Measurements from ENCODE around the gene DCAF11. TPM values are rescaled to one million over a fixed set of nuclear protein-coding genes. Genes with fewer than 3 reads are reported as not detected.

The DCAF11 gene
- total and polyA plus RNA-seq, 2 of the 13 experiments (the other 11 are each of a cell fraction or from before 2014, with no cell fraction given): 150 to 257 TPM

DNA sequence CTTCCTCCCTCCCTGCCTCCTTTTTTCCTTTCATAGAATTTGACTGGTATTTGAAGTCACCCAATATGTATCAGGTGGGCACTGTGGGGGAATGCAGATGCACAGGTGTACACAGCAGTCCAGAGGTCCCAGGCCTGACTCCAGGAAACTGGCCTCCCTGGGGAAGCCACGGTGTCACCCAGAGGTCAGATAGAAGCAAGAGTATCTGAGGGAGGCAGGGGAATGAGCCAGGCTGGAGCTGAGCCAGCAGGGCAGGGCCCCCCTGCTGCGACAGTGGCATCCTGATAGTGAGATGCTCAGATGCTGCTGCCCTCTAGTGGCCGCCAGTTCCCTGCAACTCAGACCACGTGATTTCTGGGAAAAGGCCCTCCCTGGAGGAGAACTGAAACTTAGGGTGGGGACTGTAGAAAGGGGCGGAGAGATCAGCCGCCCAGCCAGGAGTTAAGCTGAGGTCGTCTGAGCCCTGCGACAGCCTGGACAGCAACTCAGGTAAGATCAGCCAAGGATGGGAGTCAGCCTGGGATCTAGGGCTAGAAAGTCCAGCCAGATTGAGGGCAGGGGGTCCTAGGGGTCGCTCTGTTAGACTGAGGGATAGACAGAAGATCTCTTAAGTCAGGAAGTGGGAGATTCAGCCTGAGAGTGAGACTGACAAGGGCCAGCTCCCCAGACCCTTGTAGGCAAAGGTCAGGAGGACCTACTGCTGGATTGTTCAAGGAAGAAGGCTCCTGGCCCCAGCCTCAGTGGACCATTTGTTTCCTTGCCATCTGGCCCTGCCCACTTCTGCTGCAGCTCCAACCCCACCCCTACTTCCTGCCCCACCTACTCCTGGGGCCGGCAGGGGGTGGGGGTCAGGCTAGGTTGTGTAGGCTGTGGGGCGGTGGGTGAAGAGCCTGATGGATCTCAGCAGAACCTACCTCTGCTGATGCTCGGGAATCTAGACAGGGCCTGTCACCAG is 46.5 kb downstream of the DCAF11 start, which contains the start of gene IRF9 (continued):
- TF ChIP-seq TOPORS (CRISPR knock-in tag; IDR thresholded peaks at IDR 0.05): peak; percentile 28; the same call in 1 of the 2 replicates
- peak; percentile 99 for TF ChIP-seq ZNF747 (CRISPR knock-in tag; IDR thresholded peaks at IDR 0.05; ENCODE audit: borderline replicate concordance)
- TF ChIP-seq, protein P1, sequence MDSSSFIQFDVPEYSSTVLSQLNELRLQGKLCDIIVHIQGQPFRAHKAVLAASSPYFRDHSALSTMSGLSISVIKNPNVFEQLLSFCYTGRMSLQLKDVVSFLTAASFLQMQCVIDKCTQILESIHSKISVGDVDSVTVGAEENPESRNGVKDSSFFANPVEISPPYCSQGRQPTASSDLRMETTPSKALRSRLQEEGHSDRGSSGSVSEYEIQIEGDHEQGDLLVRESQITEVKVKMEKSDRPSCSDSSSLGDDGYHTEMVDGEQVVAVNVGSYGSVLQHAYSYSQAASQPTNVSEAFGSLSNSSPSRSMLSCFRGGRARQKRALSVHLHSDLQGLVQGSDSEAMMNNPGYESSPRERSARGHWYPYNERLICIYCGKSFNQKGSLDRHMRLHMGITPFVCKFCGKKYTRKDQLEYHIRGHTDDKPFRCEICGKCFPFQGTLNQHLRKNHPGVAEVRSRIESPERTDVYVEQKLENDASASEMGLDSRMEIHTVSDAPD (CRISPR knock-in tag; IDR thresholded peaks at IDR 0.05): peak; percentile 69; the same call in 1 of the 2 replicates
- TF ChIP-seq CBX2 (IDR thresholded peaks at IDR 0.05; ENCODE audit: low read depth, low read length): no peak
- no peak for TF ChIP-seq CBX2 (CRISPR knock-in tag; IDR thresholded peaks at IDR 0.05; ENCODE audit: low read depth)
- TF ChIP-seq ZNF605 (CRISPR knock-in tag; IDR thresholded peaks at IDR 0.05): peak; percentile 99
- peak; percentile 99 for TF ChIP-seq ELF3 (CRISPR knock-in tag; IDR thresholded peaks at IDR 0.05)
- TF ChIP-seq, protein P2, sequence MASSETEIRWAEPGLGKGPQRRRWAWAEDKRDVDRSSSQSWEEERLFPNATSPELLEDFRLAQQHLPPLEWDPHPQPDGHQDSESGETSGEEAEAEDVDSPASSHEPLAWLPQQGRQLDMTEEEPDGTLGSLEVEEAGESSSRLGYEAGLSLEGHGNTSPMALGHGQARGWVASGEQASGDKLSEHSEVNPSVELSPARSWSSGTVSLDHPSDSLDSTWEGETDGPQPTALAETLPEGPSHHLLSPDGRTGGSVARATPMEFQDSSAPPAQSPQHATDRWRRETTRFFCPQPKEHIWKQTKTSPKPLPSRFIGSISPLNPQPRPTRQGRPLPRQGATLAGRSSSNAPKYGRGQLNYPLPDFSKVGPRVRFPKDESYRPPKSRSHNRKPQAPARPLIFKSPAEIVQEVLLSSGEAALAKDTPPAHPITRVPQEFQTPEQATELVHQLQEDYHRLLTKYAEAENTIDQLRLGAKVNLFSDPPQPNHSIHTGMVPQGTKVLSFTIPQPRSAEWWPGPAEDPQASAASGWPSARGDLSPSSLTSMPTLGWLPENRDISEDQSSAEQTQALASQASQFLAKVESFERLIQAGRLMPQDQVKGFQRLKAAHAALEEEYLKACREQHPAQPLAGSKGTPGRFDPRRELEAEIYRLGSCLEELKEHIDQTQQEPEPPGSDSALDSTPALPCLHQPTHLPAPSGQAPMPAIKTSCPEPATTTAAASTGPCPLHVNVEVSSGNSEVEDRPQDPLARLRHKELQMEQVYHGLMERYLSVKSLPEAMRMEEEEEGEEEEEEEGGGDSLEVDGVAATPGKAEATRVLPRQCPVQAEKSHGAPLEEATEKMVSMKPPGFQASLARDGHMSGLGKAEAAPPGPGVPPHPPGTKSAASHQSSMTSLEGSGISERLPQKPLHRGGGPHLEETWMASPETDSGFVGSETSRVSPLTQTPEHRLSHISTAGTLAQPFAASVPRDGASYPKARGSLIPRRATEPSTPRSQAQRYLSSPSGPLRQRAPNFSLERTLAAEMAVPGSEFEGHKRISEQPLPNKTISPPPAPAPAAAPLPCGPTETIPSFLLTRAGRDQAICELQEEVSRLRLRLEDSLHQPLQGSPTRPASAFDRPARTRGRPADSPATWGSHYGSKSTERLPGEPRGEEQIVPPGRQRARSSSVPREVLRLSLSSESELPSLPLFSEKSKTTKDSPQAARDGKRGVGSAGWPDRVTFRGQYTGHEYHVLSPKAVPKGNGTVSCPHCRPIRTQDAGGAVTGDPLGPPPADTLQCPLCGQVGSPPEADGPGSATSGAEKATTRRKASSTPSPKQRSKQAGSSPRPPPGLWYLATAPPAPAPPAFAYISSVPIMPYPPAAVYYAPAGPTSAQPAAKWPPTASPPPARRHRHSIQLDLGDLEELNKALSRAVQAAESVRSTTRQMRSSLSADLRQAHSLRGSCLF (CRISPR knock-in tag; IDR thresholded peaks at IDR 0.05; ENCODE audit: borderline replicate concordance): no peak
- 0 out of 2 replicates have a peak, but pooled peaks have one; percentile 78 for TF ChIP-seq ZNF354B (CRISPR knock-in tag; IDR thresholded peaks at IDR 0.05)
- no peak for TF ChIP-seq ZNF577 (CRISPR knock-in tag; IDR thresholded peaks at IDR 0.05; ENCODE audit: borderline replicate concordance, low read depth)
- TF ChIP-seq ZNF33A (CRISPR knock-in tag; IDR thresholded peaks at IDR 0.05; ENCODE audit: borderline replicate concordance): no peak
- TF ChIP-seq ZNF234 (CRISPR knock-in tag; conservative IDR thresholded peaks at IDR 0.05): no peak
- peak; percentile 100 for TF ChIP-seq IRF2 (CRISPR knock-in tag; IDR thresholded peaks at IDR 0.05)
- no peak for TF ChIP-seq ADNP (CRISPR knock-in tag; IDR thresholded peaks at IDR 0.05)
- TF ChIP-seq MXI1 (IDR thresholded peaks at IDR 0.05; ENCODE audit: borderline replicate concordance, low read depth, low read length): peak; percentile 99
- TF ChIP-seq SRSF9 (IDR thresholded peaks at IDR 0.05; ENCODE audit: borderline replicate concordance, insufficient read depth, low read depth, low read length, poor library complexity, severe bottlenecking): no peak
- TF ChIP-seq ZSCAN20 (CRISPR knock-in tag; IDR thresholded peaks at IDR 0.05; ENCODE audit: borderline replicate concordance): no peak
- 0 out of 2 replicates have a peak, but pooled peaks have one; percentile 87 for TF ChIP-seq ZBTB42 (CRISPR knock-in tag; IDR thresholded peaks at IDR 0.05)
- peak; percentile 98; the same call in 1 of the 2 replicates for TF ChIP-seq ZIK1 (CRISPR knock-in tag; IDR thresholded peaks at IDR 0.05; ENCODE audit: borderline replicate concordance, low read depth)
- peak; percentile 82 for TF ChIP-seq HNF4A (CRISPR knock-in tag; IDR thresholded peaks at IDR 0.05)
- TF ChIP-seq HNRNPLL (IDR thresholded peaks at IDR 0.05; ENCODE audit: low read depth, low read length, poor library complexity, severe bottlenecking): peak; percentile 38
- TF ChIP-seq MEIS2 (CRISPR knock-in tag; IDR thresholded peaks at IDR 0.05): peak; percentile 78
- no peak for TF ChIP-seq ZNF496 (CRISPR knock-in tag; IDR thresholded peaks at IDR 0.05; ENCODE audit: insufficient replicate concordance)
